ENCODE results near the gene KITLG.
"Not testable (repeated sequence)": the region's sequence is repeated elsewhere in the genome, so short reads cannot be mapped to it uniquely, and the experiment has no call there.

KITLG gene

GRCh38 chr12:88580051-88580871 is at the start of gene KITLG:
Gene KITLG, minus strand, starts transcription at chr12:88580471. Its CDS starts 193 bp downstream, at chr12:88580278.
- DNase-seq (ENCODE audit: low read depth) = peak; percentile 91

GRCh38 chr12:88628856-88629509 is 48.7 kb upstream of the KITLG start:
- DNase-seq (ENCODE audit: low read depth) = no peak

GRCh38 chr12:88628035-88628434 is 47.8 kb upstream of the KITLG start:
- DNase-seq (ENCODE audit: low read depth) = not testable (repeated sequence)

GRCh38 chr12:88627501-88627900 is 47.2 kb upstream of the KITLG start:
- DNase-seq (ENCODE audit: low read depth) = no peak

GRCh38 chr12:88625356-88625755 is 45.1 kb upstream of the KITLG start:
- DNase-seq (ENCODE audit: low read depth) = no peak

- peak; percentile 76 for DNase-seq (ENCODE audit: low read depth)
Measured at GRCh38 chr12:88624911-88625310, 44.6 kb upstream of the KITLG start.

- DNase-seq (ENCODE audit: low read depth) = peak; percentile 9
Measured at GRCh38 chr12:88623777-88624548, 43.7 kb upstream of the KITLG start.

GRCh38 chr12:88617352-88617751 is 37.1 kb upstream of the KITLG start:
- DNase-seq (ENCODE audit: low read depth) = no peak

GRCh38 chr12:88615490-88615889 is 35.2 kb upstream of the KITLG start:
- DNase-seq (ENCODE audit: low read depth) = peak; percentile 38

GRCh38 chr12:88604646-88605045 is 24.4 kb upstream of the KITLG start:
- no peak for DNase-seq (ENCODE audit: low read depth)

- peak; percentile 94 for DNase-seq (ENCODE audit: low read depth)
Measured at GRCh38 chr12:88600272-88600671, 20.0 kb upstream of the KITLG start.

- DNase-seq (ENCODE audit: low read depth) = no peak
Measured at GRCh38 chr12:88597365-88597764, 17.1 kb upstream of the KITLG start.

- no peak for DNase-seq (ENCODE audit: low read depth)
Measured at GRCh38 chr12:88595697-88596096, 15.4 kb upstream of the KITLG start.

- no peak for DNase-seq (ENCODE audit: low read depth)
Measured at GRCh38 chr12:88594780-88595179, 14.5 kb upstream of the KITLG start.

- DNase-seq (ENCODE audit: low read depth) = peak; percentile 47
Measured at GRCh38 chr12:88591343-88591742, 11.1 kb upstream of the KITLG start.

- DNase-seq (ENCODE audit: low read depth) = no peak
Measured at GRCh38 chr12:88590851-88591250, 10.6 kb upstream of the KITLG start.

GRCh38 chr12:88585077-88585476 is 4.8 kb upstream of the KITLG start:
- no peak for DNase-seq (ENCODE audit: low read depth)

- DNase-seq (ENCODE audit: low read depth) = no peak
Measured at GRCh38 chr12:88579601-88580050, 645 bp downstream of the KITLG start.

- DNase-seq (ENCODE audit: low read depth) = peak; percentile 56
Measured at GRCh38 chr12:88579161-88579517, 1.1 kb downstream of the KITLG start.

- peak; percentile 63 for DNase-seq (ENCODE audit: low read depth)
Measured at GRCh38 chr12:88578276-88579160, 1.8 kb downstream of the KITLG start.

- DNase-seq (ENCODE audit: low read depth) = peak; percentile 66
Measured at GRCh38 chr12:88577537-88577936, 2.7 kb downstream of the KITLG start.

GRCh38 chr12:88576866-88577265 is 3.4 kb downstream of the KITLG start:
- no peak for DNase-seq (ENCODE audit: low read depth)
